ENCODE measurements around the gene ACP3. TPM values are rescaled to one million over a fixed set of nuclear protein-coding genes. Genes with fewer than 3 reads are reported as not detected.

Gene ACP3
- total and polyA plus RNA-seq, 2 of the 4 experiments (the other 2 are of a cell fraction) = 0.36 to 0.54 TPM

- no peak overlapping the region for H3K27ac ChIP-seq (ENCODE audit: insufficient read depth, low read length)
- no peak overlapping the region for H3K23ac ChIP-seq (ENCODE audit: low read depth, low read length)
- H3K79me1 ChIP-seq (ENCODE audit: low read depth in 1 of 2, low read length in 2 of 2) = no peaks in the 10 kb centered on the region
- in situ Hi-C loops (cut with MboI; ENCODE audit: low sequenced_read_pairs) (no loop called here), dilution Hi-C loops (cut with HindIII; ENCODE audit: low sequenced_read_pairs, unreplicated experiment) (no loop called here), intact Hi-C loops (cut with micrococcal nuclease) (loop anchor here (2.0 kb wide), 1 partner anchor 43 kb away; no protein-coding TSS in a partner anchor)
- no TSS peak for BruUV-seq (replicated peaks)
- no peaks in the 10 kb centered on the region for H3K9me1 ChIP-seq (ENCODE audit: insufficient read depth, low read length)
- no peaks in the 10 kb centered on the region for H3K36me3 ChIP-seq (ENCODE audit: control insufficient read depth, insufficient read depth, low read length)
- no peak overlapping the region for H2AK5ac ChIP-seq (ENCODE audit: low read depth, low read length)
- H3K4me2 ChIP-seq (ENCODE audit: low read depth, low read length) = no peak overlapping the region
- ChIA-PET POLR2A (ENCODE audit: unreplicated experiment) (no interaction called here), CTCF (no interaction called here)
- no peak overlapping the region for H3K18ac ChIP-seq (ENCODE audit: low read depth, low read length)
- H3K9me3 ChIP-seq (ENCODE audit: control insufficient read depth, insufficient read depth, low read length) = no peaks in the 10 kb centered on the region
- H3K4me1 ChIP-seq (ENCODE audit: control insufficient read depth, insufficient read depth, low read length) = no peaks in the 10 kb centered on the region
- TF ChIP-seq RAD21 (IDR thresholded peaks at IDR 0.05; ENCODE audit: low read length) (no peak), ELK1 (IDR thresholded peaks at IDR 0.05; ENCODE audit: borderline replicate concordance, low read depth, low read length) (no peak), MAFK (IDR thresholded peaks at IDR 0.05; ENCODE audit: low read depth, low read length) (no peak)
- WGBS, 2 experiments (ENCODE audit: extremely low coverage in 2 of 2, insufficient read length in 1 of 2) = no CpG with 5 or more reads among the region's 1 CpG
- H2BK15ac ChIP-seq (ENCODE audit: low read depth, low read length) = no peak overlapping the region
- H3K9ac ChIP-seq (ENCODE audit: low read depth, low read length) = no peak overlapping the region
- H3K14ac ChIP-seq (replicated peaks; ENCODE audit: low read depth, low read length) = no peak overlapping the region
- no peak overlapping the region for H4K8ac ChIP-seq (ENCODE audit: low read depth in 2 of 2, low read length in 2 of 2)
- ATAC-seq (ENCODE audit: low read depth) (no peak), DNase-seq (peak; percentile 4)
- no peak overlapping the region for H4K5ac ChIP-seq (ENCODE audit: low read depth, low read length)
- no peak overlapping the region for H3K4ac ChIP-seq (ENCODE audit: low read depth, low read length)
- no peak overlapping the region for H2AK9ac ChIP-seq (replicated peaks; ENCODE audit: low read depth, low read length, poor library complexity)
- H2AFZ ChIP-seq (replicated peaks; ENCODE audit: low read length, poor library complexity) = no peak overlapping the region
- H3K4me3 ChIP-seq (ENCODE audit: insufficient read depth, low read depth, low read length) = no peak overlapping the region
- H3K56ac ChIP-seq (ENCODE audit: extremely low read depth, insufficient read depth, low read length) = no peak overlapping the region
- no peak overlapping the region for H2BK120ac ChIP-seq (ENCODE audit: low read depth, low read length)
- no peaks in the 10 kb centered on the region for H4K20me1 ChIP-seq (ENCODE audit: insufficient read depth, low read length)
- H2BK20ac ChIP-seq (ENCODE audit: low read depth, low read length) = no peak overlapping the region
- no peak overlapping the region for H2BK5ac ChIP-seq (ENCODE audit: low read depth, low read length, poor library complexity, severe bottlenecking)
- H3K27me3 ChIP-seq (ENCODE audit: control insufficient read depth, insufficient read depth, low read length) = no peaks in the 10 kb centered on the region
- no peak overlapping the region for H4K91ac ChIP-seq (ENCODE audit: insufficient read depth, low read depth, low read length)
These were observed 1.4 kb upstream of the ACP3 start for GRCh38 chr3:132315851-132316250.
